Activated naive CD4-positive, alpha-beta T cell (primary cell): ENCODE results near the gene MORC4.
A peak's percentile ranks its signal among the peaks of the same experiment; 100 is the strongest.
"Not testable (repeated sequence)": the region's sequence is repeated elsewhere in the genome, so short reads cannot be mapped to it uniquely, and the experiment has no call there.

ENCODE experiments used
- DNase-seq, 4 experiments: peaks; one replicate each; lab custom pipeline; 2025; lab: John Stamatoyannopoulos, UW

Gene MORC4

DNA sequence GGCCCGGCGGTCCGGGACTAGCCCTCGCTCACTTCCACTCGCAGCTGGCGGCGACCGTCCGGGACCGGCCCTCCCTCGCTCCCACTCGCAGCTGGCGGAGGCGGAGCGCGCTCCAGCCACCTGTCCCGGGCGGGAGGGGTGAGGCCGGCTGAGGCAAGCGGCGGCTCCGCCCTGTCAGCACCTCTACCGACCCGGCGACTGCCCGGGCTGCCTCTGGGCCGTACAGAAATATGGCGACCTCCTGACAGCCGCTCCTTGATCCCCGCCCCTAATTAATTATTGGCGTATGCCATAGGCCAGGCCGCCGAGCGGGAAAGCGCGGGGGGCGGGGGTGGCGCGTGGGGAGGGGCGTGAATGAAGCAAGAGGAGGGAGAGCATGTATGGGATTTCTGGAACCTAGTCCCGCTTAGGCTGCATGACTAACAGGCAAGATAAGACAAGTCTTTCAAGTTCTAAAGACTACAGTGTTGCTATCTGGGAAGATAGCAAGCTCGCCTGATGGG, at the start of gene MORC4:
MORC4 (minus strand) TSS at position 200 of the 503 bp plus-strand sequence. CDS start 243 bp downstream, outside the sequence.
- DNase-seq: peak; percentile 7 to 30 (median 19)

DNA sequence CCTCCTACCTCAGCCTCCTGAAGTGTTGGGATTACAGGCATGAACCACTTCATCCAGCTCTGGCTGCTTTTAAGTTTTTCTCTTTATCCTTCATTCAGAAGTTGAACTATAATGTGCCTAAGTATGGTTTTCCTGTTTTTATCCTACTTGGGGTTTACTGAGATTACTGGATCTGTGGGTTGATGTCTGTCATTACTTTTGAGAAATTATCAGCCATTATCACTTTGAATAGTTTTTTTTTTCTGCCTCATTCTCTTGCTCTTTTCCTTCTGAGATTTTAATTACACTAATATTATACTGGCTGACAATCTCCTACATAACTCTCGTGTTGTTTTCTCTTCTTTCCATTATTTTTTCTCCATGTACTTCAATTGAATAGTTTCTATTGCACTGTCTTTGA, 47.6 kb upstream of the MORC4 start:
- no peak for DNase-seq

GRCh38 chrX:107029752-107030151, 29.7 kb upstream of the MORC4 start:
- no peak for DNase-seq

DNA sequence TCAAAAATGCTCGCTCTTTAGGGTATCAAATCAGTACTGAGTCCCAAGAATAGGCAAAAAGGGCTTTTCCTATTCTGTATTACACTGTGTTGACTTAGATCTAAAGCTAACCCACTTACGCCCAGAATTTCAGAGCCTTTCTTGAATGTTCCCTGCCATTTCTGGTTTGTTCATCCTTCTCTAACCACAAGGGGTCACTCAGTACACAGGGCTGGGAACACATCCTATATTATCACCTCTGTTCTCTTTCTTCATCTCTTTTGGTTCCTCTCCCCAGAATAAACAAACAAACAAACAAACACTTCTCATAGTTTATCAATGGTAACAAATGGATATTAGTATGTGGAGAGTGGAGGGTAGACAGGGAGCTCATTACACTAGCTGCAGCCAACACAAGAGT, 25.5 kb upstream of the MORC4 start:
- DNase-seq: no peak

GRCh38 chrX:107014936-107015335, 14.9 kb upstream of the MORC4 start:
- DNase-seq: no peak

GRCh38 chrX:107008034-107008433, 8.0 kb upstream of the MORC4 start:
- no peak for DNase-seq

DNA sequence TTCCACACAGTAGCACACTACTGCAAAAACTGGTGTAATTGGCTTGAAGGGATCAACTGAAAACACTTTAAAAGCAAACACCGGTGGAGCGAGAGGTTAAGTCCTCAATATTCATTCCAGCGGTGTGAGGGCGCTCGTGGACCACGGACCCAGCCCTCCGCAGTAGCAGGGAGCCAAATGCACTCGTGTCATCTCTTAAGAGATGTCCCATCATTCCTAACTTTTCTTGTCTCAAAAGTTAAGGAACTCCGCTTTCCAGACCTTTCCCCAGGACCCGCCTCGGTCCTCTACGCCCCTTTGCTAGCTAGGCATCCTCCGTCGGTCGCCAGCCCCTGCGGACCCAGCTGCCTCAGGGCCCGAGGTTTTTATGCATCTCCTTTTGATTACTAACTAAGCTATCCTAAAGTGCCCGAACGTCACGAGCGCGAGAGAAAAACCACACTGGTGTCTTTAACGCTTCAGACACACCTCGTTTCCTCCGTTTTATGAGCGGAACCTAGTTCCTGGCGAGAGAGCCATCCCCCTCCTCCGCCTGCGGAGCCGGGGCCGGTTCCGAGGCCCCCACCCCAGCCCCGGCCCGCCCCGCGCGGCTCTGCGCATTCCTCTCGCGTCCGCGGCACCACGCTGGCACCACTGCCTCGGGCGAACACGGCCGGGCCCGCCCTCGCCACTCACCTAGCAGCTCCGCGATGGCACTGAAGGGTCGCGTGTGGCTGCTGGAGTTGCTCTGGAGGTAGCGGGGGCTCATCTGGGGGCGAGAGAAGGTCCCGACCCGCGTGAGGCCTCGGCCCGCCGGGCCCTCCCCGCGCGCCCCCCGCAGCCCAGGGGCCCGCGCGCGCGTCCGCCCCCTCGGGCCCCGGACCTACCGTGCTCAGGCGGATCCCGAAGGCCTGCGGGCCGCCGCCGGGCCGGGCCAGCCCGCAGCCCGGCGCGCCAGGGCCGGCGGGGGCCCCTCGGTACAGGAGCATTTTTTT, 723 bp downstream of the MORC4 start:
- peak in 3 of 4 experiments; percentile 1 to 21 (median 4) for DNase-seq

DNA sequence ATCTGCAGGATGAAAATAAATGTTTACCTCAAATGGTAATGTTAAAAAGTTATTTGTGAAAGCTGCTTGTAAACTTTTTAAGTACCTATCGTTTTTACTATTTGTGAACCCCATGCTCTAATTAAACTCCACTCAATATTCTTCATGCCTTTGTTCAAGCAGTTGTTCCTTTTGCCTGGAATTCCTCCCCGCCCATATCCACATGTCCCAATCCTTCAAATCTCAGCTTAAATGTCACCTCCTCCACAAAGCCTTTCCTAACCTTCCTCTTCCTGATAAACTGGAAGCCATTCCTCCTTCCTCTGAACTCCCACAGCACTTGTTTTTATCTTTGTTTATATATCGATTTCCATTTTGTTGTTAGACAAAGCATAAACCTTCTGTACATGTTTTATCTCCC, 2.4 kb downstream of the MORC4 start:
- DNase-seq: no peak

DNA sequence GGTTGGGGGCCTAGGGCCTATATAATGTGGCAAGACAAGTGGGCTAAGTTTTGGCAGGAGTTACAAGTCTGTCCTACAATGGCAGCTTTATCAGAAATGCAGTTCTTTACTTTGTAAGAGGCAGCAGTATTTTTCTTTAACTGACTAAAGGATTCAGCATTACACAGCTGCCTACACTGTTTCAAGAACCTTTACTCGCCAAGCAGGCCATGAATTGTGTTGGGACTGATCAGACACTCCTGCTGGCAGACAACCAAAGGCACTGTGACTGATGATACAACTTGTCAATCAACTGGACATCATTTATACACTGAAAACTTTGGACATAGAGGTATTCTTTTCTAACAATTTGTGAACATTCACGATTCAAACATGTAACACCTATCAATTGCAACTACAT, 4.3 kb downstream of the MORC4 start:
- no peak for DNase-seq

DNA sequence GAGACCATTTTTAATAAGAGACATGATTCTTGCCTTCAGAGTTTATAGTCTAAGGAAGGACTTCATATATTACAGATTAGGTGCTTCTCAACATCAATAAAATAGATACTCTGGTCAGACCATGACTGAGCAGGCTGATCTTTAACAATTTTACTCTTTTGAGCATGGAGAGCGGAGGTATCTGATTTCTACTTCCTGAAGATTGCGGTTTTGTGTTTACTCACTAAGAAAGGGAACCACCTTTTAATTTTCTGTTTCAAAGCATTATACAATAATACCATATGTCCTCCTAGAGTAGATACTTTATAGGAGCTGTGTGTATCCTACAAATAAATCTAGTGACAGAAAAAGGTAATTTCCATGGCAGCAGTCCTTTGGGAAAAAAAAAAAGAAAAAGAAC, 12.5 kb downstream of the MORC4 start:
- DNase-seq: no peak

- DNase-seq: no peak
Observed at GRCh38 chrX:106980952-106981626, 18.9 kb downstream of the MORC4 start.

DNA sequence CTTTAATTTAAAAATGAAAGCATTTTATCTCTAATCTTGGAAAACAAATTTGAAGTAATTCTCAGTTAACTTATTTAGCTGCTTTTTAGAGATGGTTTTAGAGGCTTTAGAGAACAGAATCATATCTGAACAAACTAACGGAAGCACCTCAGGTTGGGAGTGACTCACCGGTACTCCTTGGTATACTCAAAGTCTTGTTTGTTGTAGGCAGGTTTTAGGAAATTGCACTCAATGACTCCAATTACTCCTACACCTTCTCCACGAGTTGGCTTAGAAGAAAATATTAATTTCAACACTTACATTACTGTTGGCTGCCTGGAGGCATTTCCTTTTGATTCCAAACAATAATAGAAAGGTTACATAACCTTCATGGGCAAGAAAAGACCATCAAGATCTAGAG, 23.6 kb downstream of the MORC4 start:
- DNase-seq: no peak

DNA sequence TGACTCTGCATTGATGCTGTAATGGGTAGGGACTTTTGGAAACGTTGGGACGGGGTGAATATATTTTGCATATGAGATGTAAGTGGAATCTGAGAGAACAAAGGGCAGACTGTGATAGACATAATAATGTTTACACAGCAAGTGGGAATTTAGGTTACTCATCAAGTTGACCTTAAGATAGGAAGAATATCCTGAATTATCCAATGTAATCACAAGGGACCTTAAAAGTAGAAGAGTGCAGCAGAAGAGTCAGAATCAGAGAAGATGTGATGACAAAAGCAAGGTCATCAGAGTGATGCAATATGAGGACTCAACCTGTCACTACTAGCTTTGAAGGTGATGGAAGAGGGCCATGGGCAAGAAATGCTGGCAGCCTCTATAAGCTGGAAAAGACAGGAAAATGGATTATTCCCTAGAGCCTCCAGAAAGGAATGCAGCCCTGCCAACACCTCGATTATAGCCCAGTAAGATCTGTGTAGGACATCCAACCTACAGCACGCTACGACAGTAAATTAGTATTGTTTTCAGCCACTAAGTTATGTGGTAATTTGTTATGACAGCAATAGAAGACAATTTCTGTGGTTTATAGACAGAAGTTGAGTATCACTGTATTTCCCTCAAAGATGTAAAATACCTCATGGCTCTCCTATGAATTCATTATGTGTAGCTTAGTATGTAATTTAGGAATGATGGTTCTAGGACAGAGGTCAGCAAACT, 26.4 kb downstream of the MORC4 start:
- no peak for DNase-seq

- no peak for DNase-seq
Observed at GRCh38 chrX:106972896-106973295, 27.1 kb downstream of the MORC4 start.

DNA sequence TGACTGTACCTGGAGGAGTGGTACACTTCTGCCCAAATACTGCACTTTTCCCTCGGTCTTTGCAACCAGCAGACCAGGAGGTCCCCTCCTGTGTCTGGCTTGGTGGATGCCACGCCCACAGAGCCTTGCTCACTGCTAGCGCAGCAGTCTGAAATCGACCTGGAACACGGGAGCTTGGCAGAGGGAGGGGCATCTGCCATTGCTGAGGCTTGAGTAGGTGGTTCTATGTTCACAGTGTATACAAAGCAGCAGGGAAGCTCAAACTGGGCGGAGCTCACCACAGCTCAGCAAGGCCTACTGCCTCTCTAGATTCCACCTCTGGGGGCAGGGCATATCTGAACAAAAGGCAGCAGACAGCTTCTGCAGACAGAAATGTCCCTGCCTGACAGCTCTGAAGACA, 33.5 kb downstream of the MORC4 start:
- DNase-seq: not testable (repeated sequence)

DNA sequence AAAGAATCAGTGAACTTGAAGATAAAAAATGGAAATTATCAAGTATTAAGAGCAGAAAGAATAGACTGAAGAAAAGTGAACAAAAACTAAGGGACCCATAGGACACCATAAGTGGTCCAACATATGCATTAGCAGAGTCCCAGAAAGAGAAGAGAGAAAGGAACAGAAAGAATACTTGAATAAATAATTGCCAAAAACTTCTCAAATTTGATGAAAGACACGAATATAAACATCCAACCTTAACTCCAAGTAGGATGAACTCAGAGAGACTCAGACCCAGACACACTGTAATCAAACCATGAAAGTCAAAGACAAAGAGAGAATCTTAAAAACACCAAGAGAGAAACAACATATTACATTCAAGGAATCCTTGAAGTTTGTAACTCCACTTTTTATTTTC, 35.7 kb downstream of the MORC4 start:
- no peak for DNase-seq

- no peak for DNase-seq
Observed at GRCh38 chrX:106963111-106963510, 36.9 kb downstream of the MORC4 start.

DNA sequence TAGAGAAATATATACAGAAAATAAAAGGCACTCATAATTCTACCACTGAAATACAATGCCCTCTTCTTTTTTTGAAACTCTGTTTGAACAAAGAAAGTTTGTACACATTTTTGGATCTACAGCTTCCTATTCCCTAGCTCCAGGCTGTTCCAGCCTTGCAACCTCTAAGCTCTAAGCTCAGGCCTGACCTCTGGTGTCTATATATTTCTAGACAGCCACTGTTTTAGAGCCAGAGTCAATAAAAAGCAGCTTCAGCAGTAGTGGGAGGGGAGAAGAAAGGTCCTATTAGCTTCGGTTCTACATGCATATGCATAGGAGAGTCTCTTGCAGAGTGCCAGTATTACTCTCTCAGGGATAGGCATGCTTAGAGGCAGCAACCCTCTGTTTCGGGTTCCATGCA, 40.1 kb downstream of the MORC4 start:
- no peak for DNase-seq

DNA sequence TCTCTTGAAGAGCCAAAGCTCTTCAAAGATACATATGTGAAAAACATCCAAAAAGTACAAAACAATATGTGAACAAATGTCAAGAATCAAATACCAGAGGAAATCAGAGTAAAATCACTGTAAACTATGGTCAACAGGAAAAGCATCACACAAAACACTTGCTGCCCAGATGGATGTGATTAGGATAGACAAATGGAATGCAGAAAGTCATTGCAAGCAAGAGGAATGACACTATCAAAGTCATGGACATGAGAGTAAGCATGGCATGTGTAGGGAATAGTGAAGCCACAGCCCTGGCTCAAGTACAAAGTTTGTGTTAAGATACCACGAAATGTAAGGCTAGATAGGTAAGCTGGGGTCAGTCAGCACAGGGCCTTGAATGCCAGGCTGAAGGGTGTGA, 42.2 kb downstream of the MORC4 start:
- DNase-seq: no peak

GRCh38 chrX:106955004-106955772, 44.8 kb downstream of the MORC4 start:
- no peak for DNase-seq

DNA sequence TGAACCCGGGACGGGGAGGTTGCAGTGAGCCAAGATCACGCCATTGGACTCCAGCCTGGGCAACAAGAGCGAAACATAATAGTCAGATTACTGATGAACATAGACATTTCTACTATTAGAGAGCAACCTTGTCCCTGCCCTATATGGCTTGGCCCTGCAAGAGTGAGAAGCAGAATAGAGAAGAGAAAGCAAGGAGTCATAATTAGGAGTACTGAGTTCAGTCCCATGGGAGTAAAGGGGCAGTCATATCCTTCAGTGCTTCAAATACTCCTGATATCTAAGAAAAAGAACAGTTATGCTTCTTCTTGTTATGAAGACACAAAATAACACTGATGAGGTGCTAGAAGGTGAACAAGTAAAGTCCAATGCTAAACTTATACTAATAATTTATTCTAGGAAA, 46.0 kb downstream of the MORC4 start:
- no peak for DNase-seq

- DNase-seq: no peak
Observed at GRCh38 chrX:106952988-106953387, 47.0 kb downstream of the MORC4 start.
